Psoas muscle (tissue), 8 donors: ENCODE measurements around the gene APBB3. TPM values are rescaled to one million over a fixed set of nuclear protein-coding genes. Genes with fewer than 3 reads are reported as not detected.

Experiments
- ATAC-seq, 4 donors: fragments of 200-7000 bp; cut with Tn5 transposase; one replicate each; pipeline ENCODE4 v1.9.1; 2020; ENCODE audit warnings: moderate library complexity in 3 of 4, mild to moderate bottlenecking in 2 of 4
- DNase-seq, 2 donors: peaks; one replicate each; pipeline ENCODE4 v3.0.0-alpha.2; 2020
- H3K27ac ChIP-seq: fragments of 200-600 bp; one replicate; pipeline ENCODE4 v1.8.0; 2022
- H3K27me3 ChIP-seq, 3 donors: fragments of 200-600 bp in 1 of 3; one replicate each; pipeline versions ENCODE4 v1.6.1 to v1.8.0; 2013 to 2022; ENCODE audit warnings: low read length in 2 of 3, mild to moderate bottlenecking in 2 of 3, moderate library complexity in 1 of 3; ENCODE audit not compliant: insufficient read depth in 3 of 3
- H3K36me3 ChIP-seq, 2 donors: fragments of 200-600 bp in 1 of 2; one replicate each; pipeline versions ENCODE4 v1.6.1 to v1.8.0; 2013 to 2022; ENCODE audit warnings: low read depth in 1 of 2, mild to moderate bottlenecking in 1 of 2, moderate library complexity in 1 of 2; ENCODE audit not compliant: insufficient read depth in 1 of 2
- H3K4me1 ChIP-seq: fragments of 200-600 bp; one replicate; pipeline ENCODE4 v1.8.0; 2022
- H3K4me3 ChIP-seq: fragments of 200-600 bp; one replicate; pipeline ENCODE4 v1.8.0; 2022; ENCODE audit warnings: mild to moderate bottlenecking
- H3K9me3 ChIP-seq: fragments of 200-600 bp; one replicate; pipeline ENCODE4 v1.8.0; 2022
- CTCF ChIP-seq: fragments of 200-600 bp; IDR thresholded peaks from one replicate; pipeline ENCODE4 v1.8.0; 2022; ENCODE audit warnings: antibody characterized with exemption
- WGBS, 3 donors: extraction: QIAGEN DNeasy Blood & Tissue Kit; methylation state at CpG; one replicate each; pipeline versions ENCODE4 v1.1.6 to v1.1.7; 2013; 5-methylcytosine and 5-hydroxymethylcytosine counted together
- intact Hi-C, 2 donors: fragments of 100-400 bp; cut with DNase I; formaldehyde crosslinking; loops; one replicate each; pipeline versions ENCODE4 v1.11.0 to v1.14.2; 2022
- long read RNA-seq, 2 donors: library from polyadenylated mRNA; unstranded; transcript quantifications; one replicate each; pipeline ENCODE4 v2.0.0, GENCODE V29; 2021
- polyA plus RNA-seq, 3 donors: library from polyadenylated mRNA; stranded (reverse); fragments of 200-250 nt; gene quantifications; one replicate each; pipeline ENCODE4 v1.2.3, GENCODE V29; 2013
- total RNA-seq, 4 donors: library from RNA; stranded (reverse); fragmentation: NEBNext Ultra II Directional in 2 of 4; extraction: Animal tissue kit (Norgen Biotek cat#: 25700) in 2 of 4; gene quantifications; one replicate each; pipeline versions ENCODE4 v1.2.1 to v1.2.4, GENCODE V29; 2021 to 2023
- donor health status: healthy with polysubstance abuse.
- donor health status: DM: no; HTN: no; CAD: no; lungs with moderate emphysema.
- donor health status: Bipolar disorder and iron deficiency.
- donor health status: healthy.
- donor health status: DM: yes; HTN: yes; CAD: no.
- donor health status: DM: no; HTN: no; CAD: no.
- donor health status: DM: no; HTN: no; CAD: no.
- donor health status: DM: yes; HTN: yes; CAD: no.

The APBB3 gene
- total RNA-seq (10 to 100 TPM in 3 of 4 donors, 1 to 10 TPM in 1; 9.5 to 25.4 (median 16.4) TPM), polyA plus RNA-seq (1 to 10 TPM; 4.3 to 7.6 (median 6.6) TPM)
- long read RNA-seq, donor 1, partial matches to known transcripts, result 1 of 2 reads
- long read RNA-seq, donor 1, other reads (novel, unspliced or antisense), result 1 of 2 reads
- long read RNA-seq, donor 2, partial matches to known transcripts, result 6 of 16 reads
- long read RNA-seq, donor 2, other reads (novel, unspliced or antisense), result 6 of 16 reads

GRCh38 chr5:140564196-140565023 is at the start of gene APBB3, which contains the start of gene SLC35A4:
TSS of gene APBB3 (minus strand) at chr5:140564598. CDS start at chr5:140564245, 353 bp downstream.
TSS of gene SLC35A4 (plus strand) at chr5:140564828. CDS start at chr5:140567170, 2,342 bp downstream.
- DNase-seq (peak; percentile 98 to 99), ATAC-seq (peak; percentile 89 to 90 (median 90))
- Histone ChIP-seq H3K27me3 (no peaks in the 10 kb centered on the region), H3K4me3 (peak within 1 kb of the TSS; percentile 82), H3K27ac (peak within 1 kb of the TSS; percentile 97), H3K9me3 (no peaks in the 10 kb centered on the region), H3K4me1 (peaks cover 68% of the 10 kb centered on the region), H3K36me3 (peaks cover 7 to 56% of the 10 kb centered on the region in 2 donors)
- no peak for TF ChIP-seq CTCF
- intact Hi-C loops, result loop anchor here (2.0 to 5.0 kb wide), 4 partner anchors 73 to 322 kb away; partner anchors contain the start of genes TMCO6 (in 2 of the 2), HARS1 (in 1 of the 2) and HARS2 (in 1 of the 2)
- 0 to 1% (median 1%) methylated on average over 70 to 74 of the region's 74 CpGs for WGBS, 3 donors

GRCh38 chr5:140611020-140611521 is 46.7 kb upstream of the APBB3 start:
- WGBS, 3 donors, result 88 to 93% (median 92%) methylated on average over 2 of the region's 2 CpGs
- ATAC-seq (no peak), DNase-seq (no peak)
- Histone ChIP-seq H3K4me3 (no peak overlapping the region), H3K4me1 (no peaks in the 10 kb centered on the region), H3K36me3 (no peaks in the 10 kb centered on the region), H3K27ac (no peak overlapping the region), H3K27me3 (no peaks in the 10 kb centered on the region), H3K9me3 (no peaks in the 10 kb centered on the region)
- no peak for TF ChIP-seq CTCF
- intact Hi-C loops, result no loop called here

GRCh38 chr5:140609126-140609525 is 44.7 kb upstream of the APBB3 start:
- ATAC-seq (no peak), DNase-seq (no peak)
- Histone ChIP-seq H3K9me3 (no peaks in the 10 kb centered on the region), H3K27me3 (no peaks in the 10 kb centered on the region), H3K4me3 (no peak overlapping the region), H3K27ac (no peak overlapping the region), H3K4me1 (no peaks in the 10 kb centered on the region), H3K36me3 (no peaks in the 10 kb centered on the region)
- intact Hi-C loops, result no loop called here
- TF ChIP-seq CTCF, result no peak
- WGBS, 3 donors, result 39 to 51% (median 40%) methylated on average over 4 of the region's 4 CpGs

- DNase-seq (no peak), ATAC-seq (no peak)
- H3K9me3 ChIP-seq, result no peaks in the 10 kb centered on the region
- H3K27ac ChIP-seq, result no peak overlapping the region
- TF ChIP-seq CTCF, result no peak
- H3K27me3 ChIP-seq, result no peaks in the 10 kb centered on the region
- no peaks in the 10 kb centered on the region for H3K4me1 ChIP-seq
- no peak overlapping the region for H3K4me3 ChIP-seq
- intact Hi-C loops, result no loop called here
- no peaks in the 10 kb centered on the region for H3K36me3 ChIP-seq
Observed at GRCh38 chr5:140608722-140609121, 44.3 kb upstream of the APBB3 start.
